Stimulated activated memory B cell treated with anti-CD40 and anti-IgM and Interleukin-4, amounts not matched to agents 10 μg/mL and 1 μg/mL and 100 μg/mL, for 72 hours (primary cell): Measurements from ENCODE around the gene LCOR.

Experiments
- ATAC-seq: fragments of 150-1000 bp; cut with Tn5 transposase; 2 replicates; pipeline ENCODE4 v1.10.0; 2021
- H3K27ac Mint-ChIP-seq: one replicate; pipeline ENCODE4 v1.8.0; 2022; ENCODE audit warnings: mild to moderate bottlenecking, mixed read lengths
- H3K27me3 Mint-ChIP-seq: one replicate; pipeline ENCODE4 v1.8.0; 2022; ENCODE audit warnings: mixed read lengths
- H3K36me3 Mint-ChIP-seq: one replicate; pipeline ENCODE4 v1.8.0; 2022; ENCODE audit warnings: mixed read lengths
- H3K4me1 Mint-ChIP-seq: one replicate; pipeline ENCODE4 v1.8.0; 2022; ENCODE audit warnings: mixed read lengths
- H3K4me3 Mint-ChIP-seq: one replicate; pipeline ENCODE4 v1.8.0; 2022; ENCODE audit warnings: mild to moderate bottlenecking, moderate library complexity, mixed read lengths
- H3K9me3 Mint-ChIP-seq: one replicate; pipeline ENCODE4 v1.8.0; 2022; ENCODE audit warnings: mixed read lengths

The LCOR gene

DNA sequence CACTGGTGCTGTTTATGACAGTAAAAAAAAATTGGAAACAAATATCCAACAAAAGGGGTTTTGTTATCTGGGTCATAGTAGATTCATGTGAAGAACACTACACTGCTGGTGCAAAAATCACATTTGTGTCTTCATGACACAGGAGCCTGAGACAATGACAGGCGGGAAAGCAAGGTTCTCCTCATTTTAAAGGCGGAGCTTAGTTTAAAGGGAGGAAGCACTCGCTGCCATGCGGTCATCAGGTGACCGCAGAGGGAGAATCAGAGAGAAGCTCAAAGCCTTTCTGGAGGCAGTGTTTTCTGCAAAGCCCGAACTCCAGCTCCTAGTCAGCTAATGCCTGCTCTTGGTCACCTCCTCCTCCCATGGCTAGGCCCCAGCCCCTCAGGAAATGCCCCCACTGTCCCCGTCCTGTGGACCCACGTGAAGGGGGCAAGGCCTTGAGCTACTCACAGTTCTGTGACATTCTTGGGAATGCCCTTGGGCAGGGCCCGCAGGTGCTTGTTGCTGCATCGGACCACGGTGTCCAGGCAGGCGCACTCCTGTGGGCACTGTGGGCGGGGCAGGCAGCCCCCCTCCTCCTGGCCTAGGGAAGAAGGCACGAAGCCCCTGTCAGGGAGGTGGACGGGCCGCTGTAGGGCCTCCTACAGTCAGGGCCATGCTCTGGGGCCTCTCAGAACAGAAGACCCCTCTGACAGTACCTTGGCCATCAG is 207.6 kb downstream of the LCOR start:
- no peak overlapping the region for H3K4me3 Mint-ChIP-seq
- peaks cover 20% of the 10 kb centered on the region for H3K27me3 Mint-ChIP-seq
- H3K4me1 Mint-ChIP-seq, result peaks cover 21% of the 10 kb centered on the region
- no peak for ATAC-seq
- H3K36me3 Mint-ChIP-seq, result no peaks in the 10 kb centered on the region
- H3K27ac Mint-ChIP-seq, result no peak overlapping the region
- no peaks in the 10 kb centered on the region for H3K9me3 Mint-ChIP-seq

DNA sequence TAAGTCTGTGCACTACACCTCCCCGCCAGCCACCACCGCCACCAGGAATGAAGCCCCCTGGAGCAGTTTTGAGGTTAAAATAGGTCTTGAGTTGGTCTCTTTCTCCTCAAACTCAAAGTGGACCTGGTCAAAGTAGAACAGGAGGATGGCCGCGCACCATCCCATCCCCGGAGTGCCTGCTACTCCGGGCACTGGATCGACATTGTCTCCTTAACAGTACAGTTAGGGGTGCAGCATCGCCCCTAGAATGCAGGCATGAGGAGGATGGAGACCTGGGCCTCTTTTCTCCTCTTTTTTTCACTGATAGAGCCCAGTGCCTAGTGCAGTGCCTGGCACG is 208.1 kb downstream of the LCOR start:
- H3K36me3 Mint-ChIP-seq, result no peaks in the 10 kb centered on the region
- H3K4me3 Mint-ChIP-seq, result no peak overlapping the region
- H3K9me3 Mint-ChIP-seq, result no peaks in the 10 kb centered on the region
- no peak overlapping the region for H3K27ac Mint-ChIP-seq
- peaks cover 14% of the 10 kb centered on the region for H3K27me3 Mint-ChIP-seq
- ATAC-seq, result no peak
- peaks cover 21% of the 10 kb centered on the region for H3K4me1 Mint-ChIP-seq

DNA sequence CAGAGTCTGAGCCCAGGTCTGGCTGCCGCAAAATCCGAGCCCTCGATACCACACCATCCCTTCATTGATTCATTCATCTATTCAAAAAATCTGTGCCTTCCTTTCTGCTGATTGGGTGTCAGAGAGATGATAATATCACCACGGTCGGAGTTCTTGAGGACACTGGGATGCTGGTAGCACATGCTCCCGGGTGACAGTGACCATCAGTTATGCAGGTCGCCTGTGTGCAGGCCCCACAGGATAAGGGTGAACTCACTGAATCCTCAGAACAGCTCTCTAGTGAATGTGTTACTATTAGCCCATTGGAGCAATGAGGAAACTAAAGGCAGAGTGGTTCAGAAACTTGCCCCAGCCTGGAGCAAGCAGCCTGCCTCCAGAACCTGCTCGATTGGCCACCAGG is 208.6 kb downstream of the LCOR start:
- Mint-ChIP-seq H3K9me3 (no peaks in the 10 kb centered on the region), H3K27me3 (peaks cover 10% of the 10 kb centered on the region), H3K4me3 (no peak overlapping the region), H3K27ac (no peak overlapping the region), H3K36me3 (no peaks in the 10 kb centered on the region), H3K4me1 (peaks cover 21% of the 10 kb centered on the region)
- no peak for ATAC-seq

DNA sequence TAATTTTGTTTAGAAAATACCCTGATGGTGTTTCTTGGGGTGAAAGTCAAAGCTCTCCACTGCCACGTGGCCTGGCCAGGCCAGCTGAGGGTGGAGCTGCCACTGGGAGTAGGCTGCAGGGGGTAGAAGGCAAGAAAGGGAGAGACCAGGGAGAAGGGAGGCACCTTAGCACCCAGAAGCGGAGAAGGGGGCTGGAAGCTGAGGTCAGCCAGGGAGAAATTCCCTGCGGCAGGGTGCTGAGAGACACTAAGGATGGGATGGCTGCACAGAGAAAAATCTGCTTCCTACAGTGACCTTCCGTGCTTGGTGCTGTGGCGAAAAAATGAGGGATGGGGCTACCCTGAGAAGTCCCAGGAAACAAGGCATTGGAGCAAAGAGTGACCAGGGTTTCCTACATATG is 210.0 kb downstream of the LCOR start:
- ATAC-seq, result no peak
- Mint-ChIP-seq H3K9me3 (no peaks in the 10 kb centered on the region), H3K27me3 (no peaks in the 10 kb centered on the region), H3K4me1 (peaks cover 15% of the 10 kb centered on the region), H3K27ac (no peak overlapping the region), H3K4me3 (no peak overlapping the region), H3K36me3 (no peaks in the 10 kb centered on the region)

DNA sequence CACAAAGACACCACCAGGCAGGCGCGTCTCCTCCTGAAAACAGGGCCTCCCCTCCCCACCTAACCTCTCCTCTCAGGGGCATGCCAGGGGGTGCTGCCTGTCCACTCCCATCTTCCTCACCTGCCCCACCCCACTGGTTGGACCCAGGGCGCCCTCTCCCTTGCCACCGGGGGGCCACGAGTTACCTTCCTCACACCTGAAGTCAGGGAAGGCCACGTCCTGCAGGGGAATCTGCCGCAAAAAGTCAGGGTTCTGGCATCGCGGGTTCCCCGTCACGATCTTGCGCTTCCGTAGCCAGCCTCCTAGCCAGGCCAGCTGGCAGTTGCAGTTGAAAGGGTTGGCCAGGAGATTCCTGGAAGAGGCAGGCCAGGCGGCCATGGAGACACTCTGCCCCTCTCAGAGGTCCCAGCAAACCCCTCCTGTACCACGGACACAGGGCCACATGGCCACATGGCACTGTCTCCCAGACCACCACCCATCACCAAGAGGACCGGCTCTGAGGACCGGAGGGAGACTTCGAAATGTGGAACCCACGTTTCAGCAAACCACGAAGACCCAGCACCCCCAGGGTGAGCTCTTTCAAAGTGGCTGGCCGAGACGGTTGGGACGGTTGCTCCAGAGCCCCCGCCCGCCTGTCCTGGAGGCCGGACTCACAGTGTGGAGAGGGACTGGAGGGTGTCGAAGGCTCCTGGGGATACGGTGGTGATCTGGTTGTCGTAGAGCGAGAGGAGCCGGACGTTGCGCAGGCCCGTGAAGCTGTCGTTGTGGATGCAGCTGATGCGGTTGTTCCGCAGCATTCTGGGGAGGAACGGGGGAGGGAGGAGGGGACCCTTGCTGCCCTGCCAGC is 210.8 kb downstream of the LCOR start:
- ATAC-seq, result no peak
- H3K36me3 Mint-ChIP-seq, result no peaks in the 10 kb centered on the region
- H3K4me1 Mint-ChIP-seq, result peaks cover 6% of the 10 kb centered on the region
- no peaks in the 10 kb centered on the region for H3K9me3 Mint-ChIP-seq
- no peaks in the 10 kb centered on the region for H3K27me3 Mint-ChIP-seq
- H3K4me3 Mint-ChIP-seq, result no peak overlapping the region
- no peak overlapping the region for H3K27ac Mint-ChIP-seq

DNA sequence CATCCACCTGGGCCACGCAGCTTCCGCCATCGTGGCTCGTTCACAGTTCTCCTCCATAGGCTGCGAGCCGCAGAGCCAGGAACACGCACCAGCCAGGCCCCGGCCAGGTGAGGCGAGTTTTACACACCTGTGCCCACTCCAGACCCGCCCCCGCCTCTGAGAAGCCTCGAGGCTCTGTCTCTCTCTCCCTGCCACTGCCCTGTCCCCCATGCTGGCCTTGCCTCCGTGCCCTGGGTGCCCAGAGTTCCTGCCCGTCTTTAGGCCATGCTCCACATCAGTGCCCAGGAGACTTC is 211.4 kb downstream of the LCOR start:
- Mint-ChIP-seq H3K4me3 (no peak overlapping the region), H3K9me3 (no peaks in the 10 kb centered on the region)

More for the DNA sequence above, 211.4 kb downstream of the LCOR start:
- Mint-ChIP-seq H3K27ac (no peak overlapping the region), H3K36me3 (no peaks in the 10 kb centered on the region), H3K27me3 (no peaks in the 10 kb centered on the region), H3K4me1 (peaks cover under 1% of the 10 kb centered on the region)
- no peak for ATAC-seq
